Measurements from ENCODE around the gene TCEAL9. TPM values are rescaled to one million over a fixed set of nuclear protein-coding genes. Genes with fewer than 3 reads are reported as not detected.
"Not testable (repeated sequence)": the region's sequence is repeated elsewhere in the genome, so short reads cannot be mapped to it uniquely, and the experiment has no call there.

The TCEAL9 gene
- polyA plus RNA-seq, 1 donor (not counting 4 experiments of a cell fraction or from before 2014, with no cell fraction given), result 104 TPM

DNA sequence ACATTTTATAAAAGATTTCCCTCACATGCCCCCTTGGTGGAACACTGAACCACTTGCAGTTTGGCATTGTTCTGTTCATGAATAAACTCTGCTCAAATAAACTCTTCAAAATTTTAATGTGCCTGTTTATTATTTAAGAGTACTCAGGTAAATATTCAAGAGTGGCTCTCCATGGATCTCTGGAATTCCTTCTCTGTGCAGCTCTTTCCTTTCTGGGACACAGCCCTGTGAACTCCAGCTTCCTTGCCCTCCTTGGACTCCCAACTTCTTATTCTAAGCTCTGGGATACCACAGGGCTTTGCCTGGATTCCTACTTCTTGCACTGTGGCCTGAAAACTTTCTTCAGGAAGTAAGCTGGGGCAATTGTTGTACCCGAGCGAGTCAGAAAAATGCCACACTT is 28.4 kb downstream of the TCEAL9 start:
- Histone ChIP-seq H3K4me2 (ENCODE audit: control insufficient read depth, extremely low read depth, insufficient read depth, low read depth, low read length) (no peak overlapping the region), H4K20me1 (ENCODE audit: control insufficient read depth, extremely low read depth, insufficient read depth, low read length) (no peaks in the 10 kb centered on the region), H3K27me3 (ENCODE audit: control insufficient read depth, extremely low read depth, insufficient read depth, low read length) (no peaks in the 10 kb centered on the region), H3K4me3 (ENCODE audit: control insufficient read depth in 2 of 3, extremely low read depth in 1 of 3, insufficient read depth in 2 of 3, low read depth in 1 of 3, low read length in 3 of 3) (no peak overlapping the region), H3K9me1 (ENCODE audit: control insufficient read depth, extremely low read depth, insufficient read depth, low read length) (no peaks in the 10 kb centered on the region), H3K9ac (ENCODE audit: control insufficient read depth, extremely low read depth, insufficient read depth, low read length) (no peak overlapping the region), H3K9me3 (ENCODE audit: control insufficient read depth, low read depth, low read length) (no peaks in the 10 kb centered on the region), H3K4me1 (ENCODE audit: control insufficient read depth, extremely low read depth, insufficient read depth, low read length) (no peaks in the 10 kb centered on the region), H3K27ac (ENCODE audit: control insufficient read depth, insufficient read depth, low read length) (no peak overlapping the region), H3K36me3 (ENCODE audit: control insufficient read depth in 2 of 2, extremely low read depth in 1 of 2, insufficient read depth in 2 of 2, low read length in 2 of 2) (no peaks in the 10 kb centered on the region), H2AFZ (ENCODE audit: control insufficient read depth, low read length) (no peak overlapping the region), H3K79me2 (ENCODE audit: control insufficient read depth, insufficient read depth, low read length) (no peaks in the 10 kb centered on the region)
- no peak for DNase-seq (ENCODE audit: low read depth, low spot score)
- TF ChIP-seq EZH2 (IDR thresholded peaks at IDR 0.05; ENCODE audit: low read length), result no peak
- TF ChIP-seq, protein P1, sequence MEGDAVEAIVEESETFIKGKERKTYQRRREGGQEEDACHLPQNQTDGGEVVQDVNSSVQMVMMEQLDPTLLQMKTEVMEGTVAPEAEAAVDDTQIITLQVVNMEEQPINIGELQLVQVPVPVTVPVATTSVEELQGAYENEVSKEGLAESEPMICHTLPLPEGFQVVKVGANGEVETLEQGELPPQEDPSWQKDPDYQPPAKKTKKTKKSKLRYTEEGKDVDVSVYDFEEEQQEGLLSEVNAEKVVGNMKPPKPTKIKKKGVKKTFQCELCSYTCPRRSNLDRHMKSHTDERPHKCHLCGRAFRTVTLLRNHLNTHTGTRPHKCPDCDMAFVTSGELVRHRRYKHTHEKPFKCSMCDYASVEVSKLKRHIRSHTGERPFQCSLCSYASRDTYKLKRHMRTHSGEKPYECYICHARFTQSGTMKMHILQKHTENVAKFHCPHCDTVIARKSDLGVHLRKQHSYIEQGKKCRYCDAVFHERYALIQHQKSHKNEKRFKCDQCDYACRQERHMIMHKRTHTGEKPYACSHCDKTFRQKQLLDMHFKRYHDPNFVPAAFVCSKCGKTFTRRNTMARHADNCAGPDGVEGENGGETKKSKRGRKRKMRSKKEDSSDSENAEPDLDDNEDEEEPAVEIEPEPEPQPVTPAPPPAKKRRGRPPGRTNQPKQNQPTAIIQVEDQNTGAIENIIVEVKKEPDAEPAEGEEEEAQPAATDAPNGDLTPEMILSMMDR (optimal IDR thresholded peaks at IDR 0.05 in 1 of 3, IDR thresholded peaks at IDR 0.05 in 1 of 3, conservative IDR thresholded peaks at IDR 0.05 in 1 of 3; ENCODE audit: extremely low read depth in 1 of 3, insufficient read depth in 2 of 3, low read length in 3 of 3), result no peak
- dilution Hi-C loops (cut with MboI; ENCODE audit: extremely low pct_ligation_motif_present, low sequenced_read_pairs), result no loop called here
- FAIRE-seq, result no peak

DNA sequence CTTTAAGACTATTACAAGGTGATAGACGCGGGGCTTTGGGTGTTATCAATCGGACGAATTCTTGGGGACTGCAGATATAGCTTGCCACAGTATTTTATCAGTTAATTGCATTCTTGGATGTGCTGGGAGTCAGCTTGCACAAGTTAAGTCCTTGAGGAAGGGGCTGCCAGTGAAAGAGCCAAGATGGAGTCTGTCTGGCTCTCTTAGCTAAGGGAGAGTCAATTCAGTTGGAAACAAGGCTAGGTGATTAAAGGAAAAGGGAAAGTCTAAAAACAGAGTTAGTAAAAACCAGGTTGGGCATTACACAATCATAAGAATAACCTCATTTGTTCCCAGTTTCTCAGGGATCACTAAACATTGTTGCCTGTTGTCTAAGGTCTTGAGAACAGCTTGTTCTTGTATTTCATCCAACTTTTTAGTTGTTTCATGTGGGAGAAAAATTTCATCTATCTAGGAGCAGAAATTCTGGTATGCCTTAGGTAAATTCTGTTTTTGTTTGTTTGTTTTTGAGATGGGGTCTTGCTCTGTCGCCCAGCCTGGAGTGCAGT is 29.1 kb downstream of the TCEAL9 start:
- H3K4me3 ChIP-seq (ENCODE audit: control insufficient read depth in 2 of 3, extremely low read depth in 1 of 3, insufficient read depth in 2 of 3, low read depth in 1 of 3, low read length in 3 of 3); H3K79me2 ChIP-seq (ENCODE audit: control insufficient read depth, insufficient read depth, low read length); H3K4me2 ChIP-seq (ENCODE audit: control insufficient read depth, extremely low read depth, insufficient read depth, low read depth, low read length); H2AFZ ChIP-seq (ENCODE audit: control insufficient read depth, low read length); H3K9me1 ChIP-seq (ENCODE audit: control insufficient read depth, extremely low read depth, insufficient read depth, low read length); dilution Hi-C loops (cut with MboI; ENCODE audit: extremely low pct_ligation_motif_present, low sequenced_read_pairs); H3K9ac ChIP-seq (ENCODE audit: control insufficient read depth, extremely low read depth, insufficient read depth, low read length); H3K27me3 ChIP-seq (ENCODE audit: control insufficient read depth, extremely low read depth, insufficient read depth, low read length); H3K4me1 ChIP-seq (ENCODE audit: control insufficient read depth, extremely low read depth, insufficient read depth, low read length); H3K27ac ChIP-seq (ENCODE audit: control insufficient read depth, insufficient read depth, low read length); H3K36me3 ChIP-seq (ENCODE audit: control insufficient read depth in 2 of 2, extremely low read depth in 1 of 2, insufficient read depth in 2 of 2, low read length in 2 of 2); H4K20me1 ChIP-seq (ENCODE audit: control insufficient read depth, extremely low read depth, insufficient read depth, low read length); DNase-seq (ENCODE audit: low read depth, low spot score); FAIRE-seq; H3K9me3 ChIP-seq (ENCODE audit: control insufficient read depth, low read depth, low read length): not testable (repeated sequence)

- H3K79me2 ChIP-seq (ENCODE audit: control insufficient read depth, insufficient read depth, low read length), result no peaks in the 10 kb centered on the region
- H3K9me1 ChIP-seq (ENCODE audit: control insufficient read depth, extremely low read depth, insufficient read depth, low read length), result no peaks in the 10 kb centered on the region
- TF ChIP-seq EZH2 (IDR thresholded peaks at IDR 0.05; ENCODE audit: low read length), result no peak
- TF ChIP-seq, protein P1 (optimal IDR thresholded peaks at IDR 0.05 in 1 of 3, IDR thresholded peaks at IDR 0.05 in 1 of 3, conservative IDR thresholded peaks at IDR 0.05 in 1 of 3; ENCODE audit: extremely low read depth in 1 of 3, insufficient read depth in 2 of 3, low read length in 3 of 3), result no peak
- H3K36me3 ChIP-seq (ENCODE audit: control insufficient read depth in 2 of 2, extremely low read depth in 1 of 2, insufficient read depth in 2 of 2, low read length in 2 of 2), result no peaks in the 10 kb centered on the region
- no peaks in the 10 kb centered on the region for H3K9me3 ChIP-seq (ENCODE audit: control insufficient read depth, low read depth, low read length)
- H3K4me2 ChIP-seq (ENCODE audit: control insufficient read depth, extremely low read depth, insufficient read depth, low read depth, low read length), result no peak overlapping the region
- H3K27me3 ChIP-seq (ENCODE audit: control insufficient read depth, extremely low read depth, insufficient read depth, low read length), result no peaks in the 10 kb centered on the region
- dilution Hi-C loops (cut with MboI; ENCODE audit: extremely low pct_ligation_motif_present, low sequenced_read_pairs), result no loop called here
- DNase-seq (ENCODE audit: low read depth, low spot score) (no peak), FAIRE-seq (no peak)
- H3K27ac ChIP-seq (ENCODE audit: control insufficient read depth, insufficient read depth, low read length), result no peak overlapping the region
- no peaks in the 10 kb centered on the region for H4K20me1 ChIP-seq (ENCODE audit: control insufficient read depth, extremely low read depth, insufficient read depth, low read length)
- no peak overlapping the region for H2AFZ ChIP-seq (ENCODE audit: control insufficient read depth, low read length)
- H3K4me3 ChIP-seq (ENCODE audit: control insufficient read depth in 2 of 3, extremely low read depth in 1 of 3, insufficient read depth in 2 of 3, low read depth in 1 of 3, low read length in 3 of 3), result no peak overlapping the region
- no peak overlapping the region for H3K9ac ChIP-seq (ENCODE audit: control insufficient read depth, extremely low read depth, insufficient read depth, low read length)
- H3K4me1 ChIP-seq (ENCODE audit: control insufficient read depth, extremely low read depth, insufficient read depth, low read length), result peaks cover 4% of the 10 kb centered on the region
These were observed 30.0 kb downstream of the TCEAL9 start for GRCh38 chrX:103386332-103386731.
